ENCODE data around the gene TMC7.
"Not testable (repeated sequence)": the region's sequence is repeated elsewhere in the genome, so short reads cannot be mapped to it uniquely, and the experiment has no call there.

TMC7 gene

GRCh38 chr16:18997001-18997400 lies 13.3 kb downstream of the TMC7 start:
- H3K36me3 Mint-ChIP-seq (ENCODE audit: low read depth); H3K4me3 Mint-ChIP-seq; H3K9me3 Mint-ChIP-seq; H3K27me3 Mint-ChIP-seq (ENCODE audit: low read depth); H3K27ac Mint-ChIP-seq; H3K4me1 Mint-ChIP-seq (ENCODE audit: low read depth): not testable (repeated sequence)

GRCh38 chr16:18999045-18999393 lies 15.3 kb downstream of the TMC7 start:
- Mint-ChIP-seq H3K36me3 (ENCODE audit: low read depth) (no peaks in the 10 kb centered on the region), H3K27me3 (ENCODE audit: low read depth) (no peaks in the 10 kb centered on the region), H3K4me3 (no peak overlapping the region), H3K9me3 (no peaks in the 10 kb centered on the region), H3K4me1 (ENCODE audit: low read depth) (no peaks in the 10 kb centered on the region), H3K27ac (no peak overlapping the region)

GRCh38 chr16:19001788-19002187 lies 18.1 kb downstream of the TMC7 start:
- no peak overlapping the region for H3K27ac Mint-ChIP-seq
- H3K4me3 Mint-ChIP-seq, result no peak overlapping the region
- no peaks in the 10 kb centered on the region for H3K4me1 Mint-ChIP-seq (ENCODE audit: low read depth)
- H3K9me3 Mint-ChIP-seq, result no peaks in the 10 kb centered on the region
- H3K36me3 Mint-ChIP-seq (ENCODE audit: low read depth), result no peaks in the 10 kb centered on the region
- H3K27me3 Mint-ChIP-seq (ENCODE audit: low read depth), result no peaks in the 10 kb centered on the region

- Mint-ChIP-seq H3K27ac (no peak overlapping the region), H3K27me3 (ENCODE audit: low read depth) (no peaks in the 10 kb centered on the region), H3K4me1 (ENCODE audit: low read depth) (no peaks in the 10 kb centered on the region), H3K4me3 (no peak overlapping the region), H3K9me3 (no peaks in the 10 kb centered on the region), H3K36me3 (ENCODE audit: low read depth) (no peaks in the 10 kb centered on the region)
Measured at GRCh38 chr16:19003935-19004334, 20.2 kb downstream of the TMC7 start.

GRCh38 chr16:19005561-19006445 lies 22.1 kb downstream of the TMC7 start:
- no peak overlapping the region for H3K4me3 Mint-ChIP-seq
- H3K4me1 Mint-ChIP-seq (ENCODE audit: low read depth), result no peaks in the 10 kb centered on the region
- no peaks in the 10 kb centered on the region for H3K27me3 Mint-ChIP-seq (ENCODE audit: low read depth)

GRCh38 chr16:19006446-19007315 lies 22.9 kb downstream of the TMC7 start:
- Mint-ChIP-seq H3K9me3 (no peaks in the 10 kb centered on the region), H3K36me3 (ENCODE audit: low read depth) (no peaks in the 10 kb centered on the region), H3K27ac (no peak overlapping the region), H3K27me3 (ENCODE audit: low read depth) (no peaks in the 10 kb centered on the region), H3K4me1 (ENCODE audit: low read depth) (no peaks in the 10 kb centered on the region), H3K4me3 (no peak overlapping the region)

More at GRCh38 chr16:19005561-19006445, 22.1 kb downstream of the TMC7 start:
- no peaks in the 10 kb centered on the region for H3K9me3 Mint-ChIP-seq
- H3K36me3 Mint-ChIP-seq (ENCODE audit: low read depth), result no peaks in the 10 kb centered on the region
- no peak overlapping the region for H3K27ac Mint-ChIP-seq

GRCh38 chr16:19008245-19009169 lies 24.8 kb downstream of the TMC7 start:
- no peaks in the 10 kb centered on the region for H3K4me1 Mint-ChIP-seq (ENCODE audit: low read depth)
- H3K36me3 Mint-ChIP-seq (ENCODE audit: low read depth), result no peaks in the 10 kb centered on the region
- H3K4me3 Mint-ChIP-seq, result no peak overlapping the region

GRCh38 chr16:19011169-19011731 lies 27.5 kb downstream of the TMC7 start:
- H3K9me3 Mint-ChIP-seq, result no peaks in the 10 kb centered on the region
- H3K4me3 Mint-ChIP-seq, result no peak overlapping the region
- H3K27me3 Mint-ChIP-seq (ENCODE audit: low read depth), result no peaks in the 10 kb centered on the region
- H3K27ac Mint-ChIP-seq, result no peak overlapping the region
- H3K36me3 Mint-ChIP-seq (ENCODE audit: low read depth), result no peaks in the 10 kb centered on the region
- no peaks in the 10 kb centered on the region for H3K4me1 Mint-ChIP-seq (ENCODE audit: low read depth)

More at GRCh38 chr16:19008245-19009169, 24.8 kb downstream of the TMC7 start:
- Mint-ChIP-seq H3K9me3 (no peaks in the 10 kb centered on the region), H3K27me3 (ENCODE audit: low read depth) (no peaks in the 10 kb centered on the region), H3K27ac (no peak overlapping the region)

- Mint-ChIP-seq H3K4me3 (no peak overlapping the region), H3K36me3 (ENCODE audit: low read depth) (no peaks in the 10 kb centered on the region), H3K9me3 (no peaks in the 10 kb centered on the region), H3K27ac (no peak overlapping the region), H3K27me3 (ENCODE audit: low read depth) (no peaks in the 10 kb centered on the region), H3K4me1 (ENCODE audit: low read depth) (no peaks in the 10 kb centered on the region)
Measured at GRCh38 chr16:19014461-19014860, 30.7 kb downstream of the TMC7 start.

GRCh38 chr16:19017179-19017578 lies 33.4 kb downstream of the TMC7 start:
- Mint-ChIP-seq H3K9me3 (no peaks in the 10 kb centered on the region), H3K4me3 (no peak overlapping the region), H3K4me1 (ENCODE audit: low read depth) (no peaks in the 10 kb centered on the region), H3K36me3 (ENCODE audit: low read depth) (no peaks in the 10 kb centered on the region), H3K27me3 (ENCODE audit: low read depth) (no peaks in the 10 kb centered on the region), H3K27ac (no peak overlapping the region)

GRCh38 chr16:19020689-19021088 lies 37.0 kb downstream of the TMC7 start:
- Mint-ChIP-seq H3K4me1 (ENCODE audit: low read depth) (no peaks in the 10 kb centered on the region), H3K4me3 (no peak overlapping the region), H3K27ac (no peak overlapping the region), H3K9me3 (no peaks in the 10 kb centered on the region), H3K27me3 (ENCODE audit: low read depth) (no peaks in the 10 kb centered on the region), H3K36me3 (ENCODE audit: low read depth) (no peaks in the 10 kb centered on the region)

GRCh38 chr16:19021747-19022146 lies 38.0 kb downstream of the TMC7 start:
- H3K9me3 Mint-ChIP-seq, result no peaks in the 10 kb centered on the region
- H3K4me1 Mint-ChIP-seq (ENCODE audit: low read depth), result no peaks in the 10 kb centered on the region
- no peak overlapping the region for H3K27ac Mint-ChIP-seq
- H3K27me3 Mint-ChIP-seq (ENCODE audit: low read depth), result no peaks in the 10 kb centered on the region
- no peaks in the 10 kb centered on the region for H3K36me3 Mint-ChIP-seq (ENCODE audit: low read depth)
- no peak overlapping the region for H3K4me3 Mint-ChIP-seq

GRCh38 chr16:19027416-19027815 lies 43.7 kb downstream of the TMC7 start:
- Mint-ChIP-seq H3K4me1 (ENCODE audit: low read depth) (no peaks in the 10 kb centered on the region), H3K27ac (no peak overlapping the region), H3K4me3 (no peak overlapping the region), H3K9me3 (no peaks in the 10 kb centered on the region), H3K36me3 (ENCODE audit: low read depth) (no peaks in the 10 kb centered on the region), H3K27me3 (ENCODE audit: low read depth) (no peaks in the 10 kb centered on the region)

- Mint-ChIP-seq H3K4me1 (ENCODE audit: low read depth) (no peaks in the 10 kb centered on the region), H3K9me3 (no peaks in the 10 kb centered on the region), H3K27me3 (ENCODE audit: low read depth) (no peaks in the 10 kb centered on the region), H3K4me3 (no peak overlapping the region), H3K36me3 (ENCODE audit: low read depth) (no peaks in the 10 kb centered on the region), H3K27ac (no peak overlapping the region)
Measured at GRCh38 chr16:19029980-19030379, 46.2 kb downstream of the TMC7 start.

Data from T-helper 1 cell treated with Interleukin-12 subunit alpha and Interleukin-12 subunit beta and Interleukin-4 antibody, amounts not matched to agents 30 μg/mL and 1 μg/mL, for 36 hours (primary cell).